Keratinocyte (primary cell): ENCODE results near the gene CLIC3. TPM values are rescaled to one million over a fixed set of nuclear protein-coding genes. Genes with fewer than 3 reads are reported as not detected.

Source experiments
- DNase-seq: peaks from one replicate; pipeline ENCODE4 v3.0.0-alpha.2; 2011; ENCODE audit warnings: low read depth, missing footprints, low spot score
- FAIRE-seq: peaks from 2 replicates; lab custom pipeline; 2011; peaks lifted over from hg19 to GRCh38; lab: Jason Lieb, UNC
- H2AFZ ChIP-seq: 2 replicates; pipeline ENCODE4 v1.6.0; 2012; ENCODE audit warnings: low read length, control low read depth, inconsistent platforms; ENCODE audit not compliant: control insufficient read depth
- H3K27ac ChIP-seq: 2 replicates; pipeline ENCODE4 v1.5.1; 2011; ENCODE audit warnings: low read length; ENCODE audit not compliant: control insufficient read depth, insufficient read depth
- H3K27me3 ChIP-seq: 3 replicates; pipeline ENCODE4 v1.6.0; 2011; ENCODE audit warnings: low read length; ENCODE audit not compliant: control insufficient read depth, insufficient read depth; ENCODE audit errors: extremely low read depth
- H3K36me3 ChIP-seq, 2 experiments: 2 replicates in 1 of 2; 3 replicates in 1 of 2; pipeline ENCODE4 v1.5.1; 2011; ENCODE audit warnings: low read length in 2 of 2, mild to moderate bottlenecking in 1 of 2; ENCODE audit not compliant: control insufficient read depth in 2 of 2, insufficient read depth in 2 of 2; ENCODE audit errors: extremely low read depth in 1 of 2
- H3K4me1 ChIP-seq: 3 replicates; pipeline ENCODE4 v1.5.1; 2011; ENCODE audit warnings: low read length; ENCODE audit not compliant: control insufficient read depth, insufficient read depth; ENCODE audit errors: extremely low read depth
- H3K4me2 ChIP-seq: 3 replicates; pipeline ENCODE4 v1.6.0; 2011; ENCODE audit warnings: low read depth, low read length; ENCODE audit not compliant: control insufficient read depth, insufficient read depth; ENCODE audit errors: extremely low read depth
- H3K4me3 ChIP-seq, 3 experiments: fragments of 200-600 bp in 1 of 3; sonication (generic) in 1 of 3; 2 replicates in 2 of 3; 3 replicates in 1 of 3; pipeline ENCODE4 v1.5.1; 2011 to 2016; ENCODE audit warnings: low read length in 3 of 3, mild to moderate bottlenecking in 3 of 3, control low read depth in 2 of 3, inconsistent platforms in 1 of 3, low read depth in 1 of 3, mixed read lengths in 1 of 3, mixed run types in 1 of 3, moderate library complexity in 1 of 3; ENCODE audit not compliant: control insufficient read depth in 2 of 3, insufficient read depth in 2 of 3; ENCODE audit errors: extremely low read depth in 1 of 3
- H3K79me2 ChIP-seq: 2 replicates; pipeline ENCODE4 v1.6.0; 2012; ENCODE audit warnings: low read length; ENCODE audit not compliant: control insufficient read depth, insufficient read depth
- H3K9ac ChIP-seq: 3 replicates; pipeline ENCODE4 v1.6.0; 2011; ENCODE audit warnings: low read length; ENCODE audit not compliant: control insufficient read depth, insufficient read depth; ENCODE audit errors: extremely low read depth
- H3K9me1 ChIP-seq: 3 replicates; pipeline ENCODE4 v1.6.0; 2011; ENCODE audit warnings: low read length; ENCODE audit not compliant: control insufficient read depth, insufficient read depth; ENCODE audit errors: extremely low read depth
- H3K9me3 ChIP-seq: 2 replicates; pipeline ENCODE4 v1.5.1; 2012; ENCODE audit warnings: low read depth, low read length; ENCODE audit not compliant: control insufficient read depth
- H4K20me1 ChIP-seq: 3 replicates; pipeline ENCODE4 v1.6.0; 2011; ENCODE audit warnings: low read length; ENCODE audit not compliant: control insufficient read depth, insufficient read depth; ENCODE audit errors: extremely low read depth
- CTCF ChIP-seq, 3 experiments: IDR thresholded peaks in 1 of 3; conservative IDR thresholded peaks in 1 of 3; optimal IDR thresholded peaks in 1 of 3; 2 replicates in 2 of 3; 3 replicates in 1 of 3; pipeline versions ENCODE3 to v1.5.1; 2011; ENCODE audit warnings: low read length in 3 of 3, mild to moderate bottlenecking in 3 of 3, moderate library complexity in 2 of 3, control low read depth in 1 of 3, inconsistent platforms in 1 of 3; ENCODE audit not compliant: insufficient read depth in 2 of 3; ENCODE audit errors: extremely low read depth in 1 of 3
- EZH2 ChIP-seq: IDR thresholded peaks from one replicate; pipeline ENCODE4 v1.6.1; 2012; ENCODE audit warnings: inconsistent platforms, mild to moderate bottlenecking, low read length, moderate library complexity
- dilution Hi-C: fragments of 300-500 bp; cut with MboI; formaldehyde crosslinking; loops from one replicate; pipeline ENCODE4 v1.7.0; 2020; ENCODE audit warnings: low sequenced_read_pairs; ENCODE audit not compliant: extremely low pct_ligation_motif_present
- polyA plus RNA-seq, 5 experiments: library from polyadenylated mRNA; depleted of rRNA in 3 of 5; stranded (reverse) in 3 of 5; stranded (forward) in 1 of 5; unstranded in 1 of 5; fragments of >200 nt; gene quantifications; 1 replicate in 1 of 5; 2 replicates in 3 of 5; 3 replicates in 1 of 5; pipeline versions ENCODE4 v1.2.1 to v1.2.3, GENCODE V29; 2011 to 2012; ENCODE audit warnings: missing spikeins in 2 of 5, low read depth in 1 of 5, low replicate concordance in 1 of 5

Gene CLIC3
- polyA plus RNA-seq, 1 donor (not counting 4 experiments of a cell fraction or from before 2014, with no cell fraction given): 5.5 TPM

DNA sequence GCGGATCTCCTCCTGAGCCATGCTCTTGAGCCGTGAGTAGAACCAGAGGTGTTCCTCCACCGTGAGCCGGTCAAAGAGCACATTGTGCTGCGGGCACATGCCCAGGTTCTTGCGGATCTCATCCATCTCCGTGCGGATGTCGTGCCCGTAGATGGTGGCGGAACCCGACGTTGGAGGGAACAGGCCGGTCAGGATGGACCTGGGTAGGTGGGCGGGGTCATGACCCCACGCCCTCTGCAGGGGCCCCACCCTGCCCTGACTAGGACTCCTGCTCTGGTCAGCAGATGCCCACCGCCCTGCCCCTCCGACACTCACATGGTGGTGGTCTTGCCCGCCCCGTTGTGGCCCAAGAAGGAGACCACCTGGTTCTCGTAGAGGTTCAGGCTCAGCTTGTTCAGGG is 19.6 kb upstream of the CLIC3 start:
- TF ChIP-seq CTCF (optimal IDR thresholded peaks at IDR 0.05 in 1 of 3, IDR thresholded peaks at IDR 0.05 in 1 of 3, conservative IDR thresholded peaks at IDR 0.05 in 1 of 3; ENCODE audit: extremely low read depth in 1 of 3, insufficient read depth in 2 of 3, low read length in 3 of 3) (no peak), EZH2 (no peak)
- Histone ChIP-seq H3K9me3 (no peaks in the 10 kb centered on the region), H3K9me1 (no peaks in the 10 kb centered on the region), H3K27me3 (no peaks in the 10 kb centered on the region), H3K36me3 (no peaks in the 10 kb centered on the region), H3K9ac (no peak overlapping the region), H3K4me1 (no peaks in the 10 kb centered on the region), H3K79me2 (no peaks in the 10 kb centered on the region), H3K27ac (no peak overlapping the region), H3K4me2 (no peak overlapping the region), H2AFZ (no peak overlapping the region), H3K4me3 (no peak overlapping the region), H4K20me1 (no peaks in the 10 kb centered on the region)
- dilution Hi-C loops: no loop called here
- DNase-seq (no peak), FAIRE-seq (no peak)

DNA sequence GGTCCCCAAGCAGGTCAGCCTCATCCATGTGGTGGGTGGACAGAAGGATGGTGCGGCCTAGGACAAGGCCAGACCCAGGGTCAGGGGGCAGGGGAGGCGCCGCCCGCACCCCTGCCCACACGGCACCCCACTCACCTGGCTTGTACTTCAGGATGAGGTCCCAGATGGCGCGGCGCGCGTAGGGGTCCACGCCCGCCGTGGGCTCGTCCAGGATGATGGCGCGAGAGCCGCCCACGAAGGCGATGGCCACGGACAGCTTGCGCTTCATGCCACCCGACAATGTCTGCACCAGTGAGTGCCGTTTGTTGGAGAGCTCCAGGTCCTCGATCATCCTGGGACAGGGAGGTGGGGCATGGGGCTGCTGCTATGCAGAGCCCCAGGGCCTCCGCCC is 19.2 kb upstream of the CLIC3 start:
- DNase-seq: no peak
- H2AFZ ChIP-seq: no peak overlapping the region
- no peaks in the 10 kb centered on the region for H3K9me3 ChIP-seq
- H3K36me3 ChIP-seq: no peaks in the 10 kb centered on the region
- no peak overlapping the region for H3K4me2 ChIP-seq
- FAIRE-seq: no peak
- H3K4me1 ChIP-seq: no peaks in the 10 kb centered on the region
- no peak overlapping the region for H3K4me3 ChIP-seq
- no peak overlapping the region for H3K27ac ChIP-seq
- no peaks in the 10 kb centered on the region for H3K9me1 ChIP-seq
- no peaks in the 10 kb centered on the region for H3K27me3 ChIP-seq
- no peak for TF ChIP-seq EZH2
- no peak for TF ChIP-seq CTCF (optimal IDR thresholded peaks at IDR 0.05 in 1 of 3, IDR thresholded peaks at IDR 0.05 in 1 of 3, conservative IDR thresholded peaks at IDR 0.05 in 1 of 3; ENCODE audit: extremely low read depth in 1 of 3, insufficient read depth in 2 of 3, low read length in 3 of 3)
- no peaks in the 10 kb centered on the region for H4K20me1 ChIP-seq
- H3K9ac ChIP-seq: no peak overlapping the region
- H3K79me2 ChIP-seq: no peaks in the 10 kb centered on the region
- dilution Hi-C loops: no loop called here
